ENCODE measurements around the gene TRABD2B. TPM values are rescaled to one million over a fixed set of nuclear protein-coding genes. Genes with fewer than 3 reads are reported as not detected.
A peak's percentile ranks its signal among the peaks of the same experiment; 100 is the strongest.

Gene TRABD2B
- total RNA-seq, 2 donors from 2014 or later: 3.8 to 10.7 TPM

DNA sequence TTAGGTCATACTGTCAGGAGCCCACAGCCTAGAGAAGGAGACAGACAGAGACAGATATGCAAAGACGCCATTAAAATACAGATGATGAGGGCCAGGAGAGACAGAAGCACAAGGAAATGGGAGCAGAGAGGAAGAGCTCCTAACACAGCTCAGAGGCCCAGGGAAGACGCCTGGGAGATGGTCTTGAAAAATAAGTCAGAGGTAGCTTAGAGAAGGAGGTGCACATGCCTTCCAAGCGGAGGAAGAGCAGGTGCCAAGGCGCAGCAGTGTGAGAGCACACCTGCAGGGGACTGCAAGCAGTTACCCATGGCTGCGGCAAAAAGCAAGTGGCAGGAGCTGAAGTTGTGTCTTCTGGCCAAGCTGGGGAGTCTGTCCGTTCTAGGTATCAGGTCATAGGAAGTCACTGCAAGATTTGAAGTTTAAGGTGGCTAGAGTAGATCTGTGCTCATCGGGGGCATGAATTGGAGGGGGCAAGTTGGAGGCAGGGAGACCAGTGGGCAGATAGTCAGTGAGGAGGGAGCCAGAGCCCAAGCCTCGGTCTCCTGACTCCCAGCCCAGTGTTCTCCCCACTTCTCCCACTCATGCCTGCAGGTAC, 1.3 kb upstream of the TRABD2B start:
- ATAC-seq (ENCODE audit: insufficient number of reproducible peaks, low FRiP score, low read depth) (no peak), DNase-seq (ENCODE audit: low spot score) (no peak)
- Histone ChIP-seq H3K4me3 (no peak overlapping the region), H3K27ac (no peak overlapping the region), H3K27me3 (replicated peaks; ENCODE audit: insufficient read depth) (no peaks in the 10 kb centered on the region), H3K9me3 (no peaks in the 10 kb centered on the region), H3K4me1 (ENCODE audit: control insufficient read depth in 1 of 2, low read depth in 2 of 2) (peaks cover 0 to 28% of the 10 kb centered on the region in 2 donors), H3K36me3 (no peaks in the 10 kb centered on the region)
- TF ChIP-seq, protein P1, sequence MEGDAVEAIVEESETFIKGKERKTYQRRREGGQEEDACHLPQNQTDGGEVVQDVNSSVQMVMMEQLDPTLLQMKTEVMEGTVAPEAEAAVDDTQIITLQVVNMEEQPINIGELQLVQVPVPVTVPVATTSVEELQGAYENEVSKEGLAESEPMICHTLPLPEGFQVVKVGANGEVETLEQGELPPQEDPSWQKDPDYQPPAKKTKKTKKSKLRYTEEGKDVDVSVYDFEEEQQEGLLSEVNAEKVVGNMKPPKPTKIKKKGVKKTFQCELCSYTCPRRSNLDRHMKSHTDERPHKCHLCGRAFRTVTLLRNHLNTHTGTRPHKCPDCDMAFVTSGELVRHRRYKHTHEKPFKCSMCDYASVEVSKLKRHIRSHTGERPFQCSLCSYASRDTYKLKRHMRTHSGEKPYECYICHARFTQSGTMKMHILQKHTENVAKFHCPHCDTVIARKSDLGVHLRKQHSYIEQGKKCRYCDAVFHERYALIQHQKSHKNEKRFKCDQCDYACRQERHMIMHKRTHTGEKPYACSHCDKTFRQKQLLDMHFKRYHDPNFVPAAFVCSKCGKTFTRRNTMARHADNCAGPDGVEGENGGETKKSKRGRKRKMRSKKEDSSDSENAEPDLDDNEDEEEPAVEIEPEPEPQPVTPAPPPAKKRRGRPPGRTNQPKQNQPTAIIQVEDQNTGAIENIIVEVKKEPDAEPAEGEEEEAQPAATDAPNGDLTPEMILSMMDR (IDR thresholded peaks at IDR 0.05): no peak

GRCh38 chr1:47996406-47997226, 569 bp downstream of the TRABD2B start:
- no peaks in the 10 kb centered on the region for H3K27me3 ChIP-seq (replicated peaks; ENCODE audit: insufficient read depth)
- peak overlapping the region; percentile 75 to 79 for H3K27ac ChIP-seq
- H3K4me3 ChIP-seq: peak overlapping the region; percentile 88
- no peaks in the 10 kb centered on the region for H3K9me3 ChIP-seq
- H3K36me3 ChIP-seq: no peaks in the 10 kb centered on the region
- DNase-seq (ENCODE audit: low spot score) (no peak), ATAC-seq (ENCODE audit: insufficient number of reproducible peaks, low FRiP score, low read depth) (no peak)
- H3K4me1 ChIP-seq (ENCODE audit: control insufficient read depth in 1 of 2, low read depth in 2 of 2): peaks cover 2 to 46% of the 10 kb centered on the region in 2 donors
- TF ChIP-seq, protein P1 (IDR thresholded peaks at IDR 0.05): no peak

DNA sequence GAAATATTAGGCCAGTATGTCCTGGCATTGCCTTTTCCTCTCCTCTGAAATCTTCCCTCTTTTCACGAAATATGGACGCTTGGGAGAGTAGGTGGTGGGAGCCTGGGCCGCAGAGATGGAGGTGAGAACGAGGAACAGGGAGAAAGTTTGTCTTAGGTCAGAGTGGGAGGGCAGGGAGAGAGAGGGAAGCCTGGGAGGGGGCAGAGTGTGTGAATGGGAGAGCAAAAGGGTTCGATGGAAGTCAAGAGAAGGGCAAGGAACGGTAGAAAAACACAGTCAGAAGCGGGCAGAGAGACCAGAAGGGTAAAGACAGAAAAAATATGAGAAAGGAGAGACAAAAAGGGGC, 1.2 kb downstream of the TRABD2B start:
- no peak for ATAC-seq (ENCODE audit: insufficient number of reproducible peaks, low FRiP score, low read depth)
- peaks cover 2 to 46% of the 10 kb centered on the region in 2 donors for H3K4me1 ChIP-seq (ENCODE audit: control insufficient read depth in 1 of 2, low read depth in 2 of 2)
- no peaks in the 10 kb centered on the region for H3K27me3 ChIP-seq (replicated peaks; ENCODE audit: insufficient read depth)

DNA sequence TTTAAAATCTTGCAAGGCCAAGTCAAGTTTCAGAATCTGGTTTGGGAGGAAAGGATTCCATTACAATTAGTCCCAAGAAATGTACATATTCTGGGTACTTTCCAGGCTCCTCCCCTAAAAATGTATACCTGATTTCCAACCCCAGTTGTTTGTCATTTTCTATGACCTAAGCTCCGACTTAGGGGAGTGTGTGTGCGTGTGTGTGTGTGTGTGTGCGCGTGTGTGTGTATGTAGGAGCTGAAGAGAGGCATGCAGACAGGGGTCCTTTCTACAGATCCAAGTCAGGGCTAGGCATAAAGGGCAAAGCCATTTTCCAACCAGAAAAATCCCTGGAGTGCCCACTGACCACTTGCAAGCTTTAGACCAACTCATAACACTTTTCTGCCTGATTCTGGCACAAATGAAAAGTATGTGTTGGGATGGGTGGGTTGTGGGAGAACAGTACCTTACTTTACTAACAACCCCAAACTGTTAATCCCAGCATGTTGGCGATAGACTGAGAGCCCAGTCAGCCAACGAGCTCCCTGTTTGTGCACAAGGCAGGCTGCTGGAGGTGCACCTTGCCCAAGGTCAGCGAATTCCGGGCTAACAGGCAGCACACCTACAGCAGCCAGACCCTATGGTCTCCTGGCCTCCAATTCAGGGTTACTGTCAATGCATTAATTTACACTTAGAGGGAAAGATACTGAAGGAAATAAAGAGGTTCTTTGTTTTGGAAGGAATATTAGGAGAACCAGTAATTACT, 1.7 kb downstream of the TRABD2B start:
- H3K27ac ChIP-seq: peak overlapping the region; percentile 75 to 79
- peaks cover 2 to 46% of the 10 kb centered on the region in 2 donors for H3K4me1 ChIP-seq (ENCODE audit: control insufficient read depth in 1 of 2, low read depth in 2 of 2)
- H3K9me3 ChIP-seq: no peaks in the 10 kb centered on the region
- peak overlapping the region; percentile 88 for H3K4me3 ChIP-seq
- ATAC-seq (ENCODE audit: insufficient number of reproducible peaks, low FRiP score, low read depth) (no peak), DNase-seq (ENCODE audit: low spot score) (no peak)
- no peaks in the 10 kb centered on the region for H3K27me3 ChIP-seq (replicated peaks; ENCODE audit: insufficient read depth)
- TF ChIP-seq, protein P1 (IDR thresholded peaks at IDR 0.05): no peak
- no peaks in the 10 kb centered on the region for H3K36me3 ChIP-seq

More for the DNA sequence above, 1.2 kb downstream of the TRABD2B start:
- Histone ChIP-seq H3K4me3 (peak overlapping the region; percentile 88), H3K27ac (peak overlapping the region; percentile 75 to 79), H3K9me3 (no peaks in the 10 kb centered on the region), H3K36me3 (no peaks in the 10 kb centered on the region)
- no peak for DNase-seq (ENCODE audit: low spot score)
- TF ChIP-seq, protein P1 (IDR thresholded peaks at IDR 0.05): no peak
